HG03378 (cell line): ENCODE results near the gene AKR1C2.
"Not testable (repeated sequence)": the region's sequence is repeated elsewhere in the genome, so short reads cannot be mapped to it uniquely, and the experiment has no call there.

ENCODE experiments used
- ATAC-seq: cut with Tn5 transposase; IDR thresholded peaks from one replicate; pipeline ENCODE4 v1.9.1; 2021; ENCODE audit warnings: mild to moderate bottlenecking, moderate library complexity; ENCODE audit not compliant: unreplicated experiment

The AKR1C2 gene

GRCh38 chr10:4991463-4991862 is 12.2 kb downstream of the AKR1C2 start:
- not testable (repeated sequence) for ATAC-seq

GRCh38 chr10:4990217-4990616 is 13.4 kb downstream of the AKR1C2 start:
- no peak for ATAC-seq

GRCh38 chr10:4988000-4988641 is 15.5 kb downstream of the AKR1C2 start:
- ATAC-seq: not testable (repeated sequence)

GRCh38 chr10:4984971-4985594 is 18.6 kb downstream of the AKR1C2 start:
- ATAC-seq: no peak

- no peak for ATAC-seq
These were observed 19.4 kb downstream of the AKR1C2 start for GRCh38 chr10:4984223-4984622.

GRCh38 chr10:4983615-4984216 is 19.9 kb downstream of the AKR1C2 start:
- ATAC-seq: no peak

- ATAC-seq: no peak
These were observed 20.9 kb downstream of the AKR1C2 start for GRCh38 chr10:4982764-4983226.

- no peak for ATAC-seq
These were observed 21.8 kb downstream of the AKR1C2 start for GRCh38 chr10:4981722-4982471.

GRCh38 chr10:4980793-4981192 is 22.9 kb downstream of the AKR1C2 start:
- ATAC-seq: no peak

- no peak for ATAC-seq
These were observed 24.8 kb downstream of the AKR1C2 start for GRCh38 chr10:4978870-4979269.

GRCh38 chr10:4977025-4977424 is 26.6 kb downstream of the AKR1C2 start:
- ATAC-seq: no peak

GRCh38 chr10:4974400-4974799 is 29.3 kb downstream of the AKR1C2 start:
- ATAC-seq: not testable (repeated sequence)

GRCh38 chr10:4973294-4973693 is 30.4 kb downstream of the AKR1C2 start:
- not testable (repeated sequence) for ATAC-seq

- not testable (repeated sequence) for ATAC-seq
These were observed 31.1 kb downstream of the AKR1C2 start for GRCh38 chr10:4972369-4973142.

- ATAC-seq: not testable (repeated sequence)
These were observed 33.3 kb downstream of the AKR1C2 start for GRCh38 chr10:4970362-4970761.

- ATAC-seq: not testable (repeated sequence)
These were observed 34.4 kb downstream of the AKR1C2 start for GRCh38 chr10:4969289-4969688.

- not testable (repeated sequence) for ATAC-seq
These were observed 36.5 kb downstream of the AKR1C2 start for GRCh38 chr10:4967189-4967588.

GRCh38 chr10:4965763-4966162 is 37.9 kb downstream of the AKR1C2 start:
- not testable (repeated sequence) for ATAC-seq

GRCh38 chr10:4963815-4964154 is 39.9 kb downstream of the AKR1C2 start:
- not testable (repeated sequence) for ATAC-seq
